HepG2 (cell line): ENCODE data around the gene TCF19. TPM values are rescaled to one million over a fixed set of nuclear protein-coding genes. Genes with fewer than 3 reads are reported as not detected.

Experiments
- CTCF ChIP-seq: sonication (generic); formaldehyde crosslinking; IDR thresholded peaks from 2 replicates; pipeline ENCODE4 v1.5.0; 2020; ENCODE audit warnings: mild to moderate bottlenecking, missing genetic modification reagents, moderate library complexity
- DRAP1 ChIP-seq: IDR thresholded peaks from 2 replicates; pipeline ENCODE4 v1.6.1; 2016; ENCODE audit warnings: missing genetic modification reagents, missing compliant biosample characterization
- EED ChIP-seq: sonication (generic); formaldehyde crosslinking; IDR thresholded peaks from 2 replicates; pipeline ENCODE4 v1.5.0; 2020; ENCODE audit warnings: mild to moderate bottlenecking, missing genetic modification reagents
- EHMT2 ChIP-seq: fragments of 200-600 bp; sonication (generic); IDR thresholded peaks from 2 replicates; pipeline ENCODE4 v1.7.0; 2017; ENCODE audit warnings: antibody characterized with exemption, low read depth, low read length, borderline replicate concordance
- ELF3 ChIP-seq: IDR thresholded peaks from 2 replicates; pipeline ENCODE4 v1.6.1; 2016; ENCODE audit warnings: missing genetic modification reagents, missing compliant biosample characterization
- GATAD2A ChIP-seq: IDR thresholded peaks from 2 replicates; pipeline ENCODE4 v1.6.1; 2016
- GPN1 ChIP-seq: sonication (generic); formaldehyde crosslinking; IDR thresholded peaks from 2 replicates; pipeline ENCODE4 v1.5.1; 2020; ENCODE audit warnings: missing genetic modification reagents, borderline replicate concordance
- MED1 ChIP-seq: sonication (generic); formaldehyde crosslinking; IDR thresholded peaks from 2 replicates; pipeline ENCODE4 v1.4.0; 2020; ENCODE audit warnings: missing genetic modification reagents
- PAXIP1 ChIP-seq: sonication (generic); formaldehyde crosslinking; conservative IDR thresholded peaks from 2 replicates; pipeline ENCODE4 v1.4.0; 2020; ENCODE audit warnings: mild to moderate bottlenecking, missing genetic modification reagents, moderate library complexity
- PHF20 ChIP-seq: sonication (generic); formaldehyde crosslinking; IDR thresholded peaks from 2 replicates; pipeline ENCODE4 v1.5.0; 2020; ENCODE audit warnings: mild to moderate bottlenecking, missing genetic modification reagents
- ZFP37 ChIP-seq: sonication (generic); formaldehyde crosslinking; IDR thresholded peaks from 2 replicates; pipeline ENCODE4 v1.4.0; 2020; ENCODE audit warnings: missing genetic modification reagents, borderline replicate concordance
- ZNF17 ChIP-seq: sonication (generic); formaldehyde crosslinking; IDR thresholded peaks from 2 replicates; pipeline ENCODE4 v1.5.0; 2020; ENCODE audit warnings: mild to moderate bottlenecking, missing genetic modification reagents
- ZNF7 ChIP-seq: IDR thresholded peaks from 2 replicates; pipeline ENCODE4 v1.6.1; 2016; ENCODE audit warnings: missing biosample characterization, missing genetic modification reagents
- ZSCAN25 ChIP-seq: sonication (generic); formaldehyde crosslinking; IDR thresholded peaks from 2 replicates; pipeline ENCODE4 v1.8.0; 2022; ENCODE audit warnings: mild to moderate bottlenecking, missing genetic modification reagents
- polyA plus RNA-seq, 8 experiments: library from polyadenylated mRNA; depleted of rRNA in 3 of 8; stranded (reverse) in 7 of 8; unstranded in 1 of 8; fragments of >200 nt; fragmentation: Illumina TruSeq in 4 of 8; extraction: Trizol in 4 of 8; gene quantifications; 2 replicates each; pipeline versions ENCODE4 v1.2.1 to v1.2.3, GENCODE V29; 2011 to 2016; ENCODE audit warnings: low read depth in 4 of 8, missing spikeins in 1 of 8, mixed read lengths in 1 of 8; ENCODE audit not compliant: insufficient read depth in 1 of 8
- total RNA-seq, 5 experiments: library from RNA; depleted of rRNA; stranded (reverse); fragments of >200 nt; fragmentation: Illumina TruSeq; extraction: Trizol; gene quantifications; 2 replicates each; pipeline ENCODE4 v1.2.3, GENCODE V29; 2016; ENCODE audit warnings: low read depth in 1 of 5
- TF ChIP-seq, protein P1 (sequence below): sonication (generic); formaldehyde crosslinking; IDR thresholded peaks from 2 replicates; pipeline ENCODE4 v1.4.0; 2020; ENCODE audit warnings: mild to moderate bottlenecking, missing genetic modification reagents
- TF ChIP-seq, protein P2 (sequence below): sonication (generic); formaldehyde crosslinking; IDR thresholded peaks from 2 replicates; pipeline ENCODE4 v1.4.0; 2020; ENCODE audit warnings: missing genetic modification reagents, borderline replicate concordance

TCF19 gene
- total and polyA plus RNA-seq, 2 of the 13 experiments (the other 11 are each of a cell fraction or from before 2014, with no cell fraction given) = 4.9 to 22.2 TPM

DNA sequence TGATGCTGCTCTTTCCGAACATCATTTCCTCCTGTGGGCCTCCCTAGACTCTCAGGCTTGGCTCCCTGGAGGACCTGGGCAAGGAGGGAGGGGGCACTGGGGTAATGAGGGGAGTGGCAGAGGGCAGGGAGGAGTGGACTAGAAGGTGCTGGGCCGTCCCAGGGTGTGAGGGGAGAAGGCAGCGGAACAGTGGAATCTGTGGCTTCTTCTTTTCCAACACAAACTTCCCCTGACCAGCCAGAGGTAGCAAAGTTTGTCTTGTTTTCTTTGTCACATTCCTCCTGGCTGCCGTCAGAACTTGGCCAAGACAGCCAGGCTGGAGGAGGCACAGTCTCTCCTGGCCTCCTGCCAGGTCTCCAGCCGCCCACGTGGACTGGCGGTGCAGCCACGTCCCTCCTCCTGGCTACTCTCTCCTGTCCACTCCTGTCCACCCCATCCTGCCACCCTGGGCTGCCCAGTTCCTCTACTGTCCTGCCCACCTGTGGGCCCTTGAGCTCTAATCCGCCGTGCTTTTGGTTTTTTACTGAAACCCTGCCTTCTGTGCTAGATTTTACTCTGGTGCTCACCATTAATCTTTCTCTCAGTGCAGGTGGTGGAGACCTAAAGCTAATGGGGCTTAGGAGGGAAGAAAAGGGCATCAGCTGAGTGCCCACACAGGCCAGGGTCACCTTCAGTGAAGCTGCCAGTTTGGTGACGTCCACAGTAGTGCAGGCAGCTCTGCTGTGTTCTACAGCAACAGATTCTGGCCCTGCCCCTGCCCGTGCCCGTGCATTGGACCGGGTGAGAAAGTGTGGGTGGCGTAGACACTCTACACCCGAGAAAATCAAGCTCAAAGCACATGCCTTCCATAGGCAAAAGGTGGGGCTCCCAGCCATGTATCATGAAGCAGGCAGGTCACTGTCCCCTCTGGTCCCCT, 35.3 kb upstream of the TCF19 start (continued):
- 0 out of 2 replicates have a peak, but pooled peaks have one; percentile 29 for TF ChIP-seq EED (CRISPR knock-in tag)
- no peak for TF ChIP-seq DRAP1 (CRISPR knock-in tag)
- no peak for TF ChIP-seq CTCF (CRISPR knock-in tag)
- TF ChIP-seq ZFP37 (CRISPR knock-in tag) = no peak
- TF ChIP-seq, protein P1, sequence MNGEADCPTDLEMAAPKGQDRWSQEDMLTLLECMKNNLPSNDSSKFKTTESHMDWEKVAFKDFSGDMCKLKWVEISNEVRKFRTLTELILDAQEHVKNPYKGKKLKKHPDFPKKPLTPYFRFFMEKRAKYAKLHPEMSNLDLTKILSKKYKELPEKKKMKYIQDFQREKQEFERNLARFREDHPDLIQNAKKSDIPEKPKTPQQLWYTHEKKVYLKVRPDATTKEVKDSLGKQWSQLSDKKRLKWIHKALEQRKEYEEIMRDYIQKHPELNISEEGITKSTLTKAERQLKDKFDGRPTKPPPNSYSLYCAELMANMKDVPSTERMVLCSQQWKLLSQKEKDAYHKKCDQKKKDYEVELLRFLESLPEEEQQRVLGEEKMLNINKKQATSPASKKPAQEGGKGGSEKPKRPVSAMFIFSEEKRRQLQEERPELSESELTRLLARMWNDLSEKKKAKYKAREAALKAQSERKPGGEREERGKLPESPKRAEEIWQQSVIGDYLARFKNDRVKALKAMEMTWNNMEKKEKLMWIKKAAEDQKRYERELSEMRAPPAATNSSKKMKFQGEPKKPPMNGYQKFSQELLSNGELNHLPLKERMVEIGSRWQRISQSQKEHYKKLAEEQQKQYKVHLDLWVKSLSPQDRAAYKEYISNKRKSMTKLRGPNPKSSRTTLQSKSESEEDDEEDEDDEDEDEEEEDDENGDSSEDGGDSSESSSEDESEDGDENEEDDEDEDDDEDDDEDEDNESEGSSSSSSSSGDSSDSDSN (CRISPR knock-in tag) = no peak
- TF ChIP-seq MED1 = no peak
- no peak for TF ChIP-seq ZNF17 (CRISPR knock-in tag)
- TF ChIP-seq ELF3 (CRISPR knock-in tag) = no peak
- no peak for TF ChIP-seq PHF20
- 0 out of 2 replicates have a peak, but pooled peaks have one; percentile 19 for TF ChIP-seq GATAD2A
- no peak for TF ChIP-seq EHMT2
- no peak for TF ChIP-seq ZSCAN25
- TF ChIP-seq, protein P2, sequence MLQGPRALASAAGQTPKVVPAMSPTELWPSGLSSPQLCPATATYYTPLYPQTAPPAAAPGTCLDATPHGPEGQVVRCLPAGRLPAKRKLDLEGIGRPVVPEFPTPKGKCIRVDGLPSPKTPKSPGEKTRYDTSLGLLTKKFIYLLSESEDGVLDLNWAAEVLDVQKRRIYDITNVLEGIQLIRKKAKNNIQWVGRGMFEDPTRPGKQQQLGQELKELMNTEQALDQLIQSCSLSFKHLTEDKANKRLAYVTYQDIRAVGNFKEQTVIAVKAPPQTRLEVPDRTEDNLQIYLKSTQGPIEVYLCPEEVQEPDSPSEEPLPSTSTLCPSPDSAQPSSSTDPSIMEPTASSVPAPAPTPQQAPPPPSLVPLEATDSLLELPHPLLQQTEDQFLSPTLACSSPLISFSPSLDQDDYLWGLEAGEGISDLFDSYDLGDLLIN (CRISPR knock-in tag) = no peak
- TF ChIP-seq ZNF7 (CRISPR knock-in tag) = no peak
- TF ChIP-seq GPN1 (CRISPR knock-in tag) = no peak
- TF ChIP-seq PAXIP1 (CRISPR knock-in tag) = no peak
